ENCODE measurements around the gene TRAPPC2B.
"Not testable (repeated sequence)": the region's sequence is repeated elsewhere in the genome, so short reads cannot be mapped to it uniquely, and the experiment has no call there.

The TRAPPC2B gene

DNA sequence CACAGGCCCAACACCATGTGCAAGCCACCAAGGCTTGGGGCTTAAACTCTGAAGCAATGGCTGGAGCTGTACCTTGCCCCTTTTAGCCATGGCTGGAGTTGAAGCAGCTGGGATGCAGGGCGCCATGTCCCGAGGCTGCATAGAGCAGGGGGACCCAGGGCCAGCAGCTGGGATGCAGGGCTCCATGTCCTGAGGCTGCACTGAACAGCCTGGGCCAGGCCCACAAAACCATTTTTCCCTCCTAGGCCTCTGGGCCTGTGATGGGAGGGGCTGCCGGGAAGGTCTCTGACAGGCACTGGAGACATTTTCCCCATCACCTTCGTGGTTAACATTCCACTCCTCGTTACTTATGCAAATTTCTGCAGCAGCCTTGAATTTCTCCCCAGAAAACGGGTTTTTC, 10.8 kb downstream of the TRAPPC2B start:
- DNase-seq (ENCODE audit: low read depth in 2 of 2): no peak

DNA sequence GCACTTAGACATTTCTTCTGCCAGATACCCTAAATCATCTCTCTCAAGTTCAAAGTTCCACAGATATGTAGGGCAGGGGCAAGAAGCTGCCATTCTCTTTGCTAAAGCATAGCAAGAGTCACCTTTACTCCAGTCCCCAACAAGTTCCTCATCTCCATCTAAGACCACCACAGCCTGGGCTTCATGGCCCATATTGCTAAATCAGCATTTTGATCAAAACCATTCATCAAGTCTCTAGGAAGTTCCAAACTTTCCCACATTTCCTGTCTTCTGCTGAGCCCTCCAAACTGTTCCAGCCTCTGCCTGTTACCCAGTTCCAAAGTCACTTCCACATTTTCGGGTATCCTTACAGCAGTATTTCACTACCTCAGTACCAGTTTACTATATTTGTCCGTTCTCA, 11.3 kb downstream of the TRAPPC2B start:
- DNase-seq (ENCODE audit: low read depth in 2 of 2): not testable (repeated sequence)

DNA sequence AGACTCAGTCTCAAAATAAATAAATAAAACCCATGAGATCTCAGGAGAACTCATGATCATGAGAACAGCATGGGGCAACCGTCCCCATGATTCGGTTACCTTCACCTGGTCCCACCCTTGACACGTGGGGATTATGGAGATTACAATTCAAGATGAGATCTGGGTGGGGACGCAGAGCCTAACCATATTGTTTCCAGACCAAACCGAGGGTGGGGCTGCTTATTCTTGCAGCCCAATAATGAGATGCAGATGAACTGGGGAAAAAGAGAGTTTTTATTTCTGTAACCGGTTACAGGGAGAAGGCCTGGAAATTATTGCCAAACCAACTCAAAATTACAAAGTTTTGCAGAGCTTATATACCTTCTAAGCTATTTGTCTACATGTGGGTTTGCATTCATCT, 12.8 kb downstream of the TRAPPC2B start:
- no peak for DNase-seq (ENCODE audit: low read depth in 2 of 2)

DNA sequence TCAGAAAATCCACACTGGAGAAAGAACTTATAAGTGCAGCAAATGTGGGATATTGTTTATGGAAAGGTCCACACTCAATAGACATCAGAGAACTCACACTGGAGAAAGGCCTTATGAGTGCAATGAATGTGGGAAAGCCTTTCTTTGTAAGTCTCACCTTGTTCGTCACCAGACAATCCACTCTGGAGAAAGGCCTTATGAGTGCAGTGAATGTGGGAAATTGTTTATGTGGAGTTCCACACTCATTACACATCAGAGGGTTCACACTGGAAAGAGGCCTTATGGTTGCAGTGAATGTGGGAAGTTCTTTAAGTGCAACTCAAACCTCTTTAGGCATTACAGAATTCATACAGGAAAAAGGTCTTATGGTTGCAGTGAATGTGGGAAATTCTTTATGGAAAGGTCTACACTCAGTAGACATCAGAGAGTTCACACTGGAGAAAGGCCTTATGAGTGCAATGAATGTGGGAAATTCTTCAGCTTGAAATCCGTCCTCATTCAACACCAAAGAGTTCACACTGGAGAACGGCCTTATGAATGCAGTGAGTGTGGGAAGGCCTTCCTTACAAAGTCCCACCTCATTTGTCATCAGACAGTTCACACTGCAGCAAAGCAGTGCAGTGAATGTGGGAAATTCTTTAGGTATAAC, 14.3 kb downstream of the TRAPPC2B start:
- DNase-seq (ENCODE audit: low read depth in 2 of 2): no peak

DNA sequence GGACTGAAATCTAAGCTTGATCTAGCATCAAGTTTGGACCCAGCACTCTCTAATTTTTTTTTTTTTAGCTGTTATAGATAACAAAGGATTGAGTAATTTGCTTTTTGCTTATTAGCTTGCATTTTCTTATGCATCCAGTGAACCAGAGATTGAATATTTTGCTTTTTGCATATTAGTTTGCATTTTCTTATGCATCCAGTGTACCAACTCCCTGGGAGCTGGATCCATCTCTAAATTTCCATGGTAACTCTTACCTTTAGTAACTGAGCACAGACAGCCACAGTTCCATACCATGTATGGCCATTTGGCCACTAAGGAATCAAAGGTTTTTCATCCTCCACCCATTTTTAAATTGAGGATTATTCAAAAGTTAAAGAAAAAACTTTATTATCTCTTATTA, 17.6 kb downstream of the TRAPPC2B start:
- DNase-seq (ENCODE audit: low read depth in 2 of 2): no peak

DNA sequence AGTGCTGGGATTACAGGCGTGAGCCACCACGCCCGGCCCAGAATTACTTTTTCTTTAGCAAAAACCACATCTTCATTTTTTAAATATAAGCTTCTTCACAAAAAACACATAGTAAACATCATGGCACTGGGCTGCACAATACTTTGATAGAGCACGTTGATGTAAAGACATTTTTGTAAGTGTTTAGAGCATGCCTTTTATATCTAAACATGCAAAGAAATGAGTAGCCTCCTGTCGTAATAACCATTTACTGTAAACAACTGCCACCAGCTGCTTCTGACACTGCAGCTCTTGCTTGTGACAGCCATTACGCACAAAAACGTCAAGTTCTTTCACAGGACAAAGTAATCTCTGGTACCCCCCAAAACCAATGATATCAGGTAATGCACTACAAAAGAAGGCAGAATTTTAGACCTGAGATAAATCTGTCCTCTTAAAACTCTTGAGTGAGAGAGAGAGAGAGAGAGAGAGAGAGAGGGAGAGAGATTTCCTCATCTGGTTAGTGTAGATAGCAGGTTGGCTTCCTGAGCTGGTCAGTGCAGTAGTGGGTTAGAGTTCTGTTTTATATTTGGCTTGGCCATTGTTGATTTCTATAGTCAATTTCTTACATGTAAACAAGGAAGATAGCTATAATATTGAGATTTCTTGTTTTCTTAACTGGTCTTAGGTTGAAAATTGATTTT, 19.6 kb downstream of the TRAPPC2B start:
- DNase-seq (ENCODE audit: low read depth in 2 of 2): no peak

DNA sequence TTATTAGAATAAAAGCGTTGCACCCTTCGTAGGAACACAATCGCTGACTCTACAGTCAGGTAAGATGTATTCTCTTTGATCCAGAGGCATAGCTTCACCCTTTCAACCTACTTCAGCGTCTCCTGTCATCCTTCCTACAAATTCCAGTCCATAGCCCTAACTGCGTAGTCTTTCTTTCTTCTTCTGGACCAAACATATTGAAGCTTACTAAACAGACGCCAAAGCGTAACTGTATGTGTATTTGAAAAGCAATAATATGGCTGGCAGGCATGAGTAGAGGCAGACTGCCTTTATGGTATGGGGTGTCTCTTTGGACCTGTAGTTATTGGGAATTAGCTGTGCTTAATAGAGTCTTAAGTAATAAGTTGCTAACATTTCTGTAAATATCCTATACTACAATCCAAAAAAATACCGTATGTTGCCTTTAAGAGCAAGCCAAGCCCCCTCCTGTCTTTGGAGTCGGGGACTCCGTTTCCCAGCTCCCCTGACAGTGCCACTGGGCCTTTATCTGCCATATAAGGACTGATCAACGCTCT, 25.9 kb downstream of the TRAPPC2B start:
- DNase-seq (ENCODE audit: low read depth in 2 of 2): no peak

DNA sequence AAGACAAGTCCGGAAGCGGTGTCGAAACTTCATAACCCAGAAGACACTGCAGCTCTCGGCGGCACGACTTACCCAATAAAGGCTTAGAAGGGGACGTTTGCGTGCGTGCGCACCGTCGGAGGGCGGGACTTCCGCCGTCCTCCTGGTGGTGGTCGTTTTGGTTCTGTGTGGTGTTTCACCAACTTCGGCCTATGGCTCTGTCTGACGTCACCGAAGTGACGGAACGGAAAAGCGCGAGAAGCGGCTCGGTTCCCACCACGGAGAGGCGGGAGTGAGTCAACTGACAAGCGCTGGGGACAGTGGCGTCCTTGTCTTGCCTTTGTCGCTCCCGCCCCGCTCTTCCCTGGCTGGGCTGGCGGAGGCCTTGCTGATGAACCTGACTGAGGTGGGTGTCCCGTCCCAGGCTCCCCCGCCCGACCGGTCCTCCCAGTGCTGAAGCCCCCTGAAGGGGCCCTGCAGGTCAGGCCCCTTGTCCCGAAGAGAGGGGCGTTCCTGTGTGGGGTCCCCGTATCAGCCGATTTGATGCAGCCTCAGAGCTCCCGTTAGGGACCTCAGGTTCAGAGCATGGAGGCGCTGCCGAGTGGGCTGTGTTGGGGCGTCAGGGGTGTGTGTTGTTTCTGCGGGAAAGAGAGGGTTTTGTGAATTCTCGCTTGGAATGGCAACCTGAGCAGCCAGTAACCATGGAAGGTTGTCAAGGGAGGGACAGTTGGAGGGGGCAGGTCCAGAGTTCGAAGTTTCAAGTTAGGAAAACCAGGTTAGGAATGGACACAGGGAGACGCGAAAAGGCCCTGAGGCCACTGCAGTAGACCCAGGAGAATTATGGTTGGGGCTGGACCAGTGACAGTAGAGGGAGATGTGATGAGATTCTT, 26.6 kb downstream of the TRAPPC2B start, which contains the start of gene ZNF548:
Gene ZNF548 (plus strand): TSS at position 125 of the 869 bp plus-strand sequence. CDS start 246 bp downstream, at position 371.
- DNase-seq (ENCODE audit: low read depth in 2 of 2): peak; percentile 92 to 95

DNA sequence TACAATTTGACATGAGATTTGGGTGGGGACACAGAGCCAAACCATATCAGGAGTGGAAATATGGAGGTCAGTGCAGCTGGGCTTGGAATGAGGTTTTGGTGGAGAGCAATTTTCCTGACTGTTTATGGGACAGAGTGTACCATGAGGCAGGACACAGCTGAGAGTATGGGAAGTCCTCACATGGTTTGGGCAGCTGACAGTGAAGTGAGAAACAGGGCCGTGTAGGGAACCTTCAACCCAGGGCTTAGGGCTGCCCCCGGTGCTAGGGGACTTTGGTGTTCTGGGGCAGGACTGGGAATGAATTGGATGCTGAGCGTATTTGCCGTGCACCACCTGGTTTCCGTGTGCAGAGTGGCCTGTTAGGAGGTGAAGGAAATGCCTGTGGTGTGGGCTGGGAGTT, 32.4 kb downstream of the TRAPPC2B start:
- no peak for DNase-seq (ENCODE audit: low read depth in 2 of 2)

DNA sequence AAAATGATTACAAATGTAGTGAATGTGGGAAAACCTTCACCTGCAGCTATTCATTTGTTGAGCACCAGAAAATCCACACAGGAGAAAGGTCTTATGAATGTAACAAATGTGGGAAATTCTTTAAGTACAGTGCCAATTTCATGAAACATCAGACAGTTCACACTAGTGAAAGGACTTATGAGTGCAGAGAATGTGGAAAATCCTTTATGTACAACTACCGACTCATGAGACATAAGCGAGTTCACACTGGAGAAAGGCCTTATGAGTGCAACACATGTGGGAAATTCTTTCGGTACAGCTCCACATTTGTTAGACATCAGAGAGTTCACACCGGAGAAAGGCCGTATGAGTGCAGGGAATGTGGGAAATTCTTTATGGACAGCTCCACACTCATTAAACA, 35.5 kb downstream of the TRAPPC2B start:
- no peak for DNase-seq (ENCODE audit: low read depth in 2 of 2)

DNA sequence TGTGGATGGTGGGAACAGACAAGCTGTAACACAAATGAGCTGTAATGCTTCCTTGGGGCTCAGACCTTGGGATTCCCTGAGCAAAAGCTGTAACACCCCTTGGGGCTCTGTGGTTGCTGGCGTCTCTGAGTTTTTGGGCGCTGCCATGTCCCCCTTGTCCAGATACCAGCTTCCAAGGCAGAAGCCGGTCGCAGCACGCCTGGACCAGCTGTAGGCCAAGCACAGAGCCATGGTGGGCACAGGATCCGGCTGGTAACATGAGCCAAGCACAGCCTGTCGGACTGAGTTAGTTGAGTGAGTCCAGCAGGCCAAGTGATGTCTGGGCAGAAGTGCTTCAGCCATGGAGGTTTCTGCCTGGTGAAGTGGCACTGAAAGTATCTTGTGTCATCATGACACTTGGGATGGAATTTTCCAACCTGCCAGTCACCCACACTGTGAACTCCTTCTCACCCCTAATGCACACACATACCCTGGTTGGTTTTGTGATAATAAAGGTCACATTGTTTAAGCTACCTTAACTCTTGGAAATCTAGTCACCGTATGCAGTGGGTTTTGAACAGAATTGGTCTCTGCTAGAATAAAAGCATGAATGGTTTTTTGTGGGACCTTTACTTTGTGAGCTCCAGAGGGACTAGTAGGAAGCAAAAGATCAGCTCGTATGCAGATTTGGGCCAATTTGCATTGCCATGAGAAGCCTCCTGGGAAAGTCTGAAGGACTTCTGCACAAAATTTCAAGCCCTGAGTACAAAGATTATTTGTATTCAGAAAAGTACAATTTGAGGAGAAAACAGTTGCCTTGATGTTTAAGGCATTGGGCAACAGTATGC, 40.6 kb downstream of the TRAPPC2B start:
- DNase-seq (ENCODE audit: low read depth in 2 of 2): no peak

DNA sequence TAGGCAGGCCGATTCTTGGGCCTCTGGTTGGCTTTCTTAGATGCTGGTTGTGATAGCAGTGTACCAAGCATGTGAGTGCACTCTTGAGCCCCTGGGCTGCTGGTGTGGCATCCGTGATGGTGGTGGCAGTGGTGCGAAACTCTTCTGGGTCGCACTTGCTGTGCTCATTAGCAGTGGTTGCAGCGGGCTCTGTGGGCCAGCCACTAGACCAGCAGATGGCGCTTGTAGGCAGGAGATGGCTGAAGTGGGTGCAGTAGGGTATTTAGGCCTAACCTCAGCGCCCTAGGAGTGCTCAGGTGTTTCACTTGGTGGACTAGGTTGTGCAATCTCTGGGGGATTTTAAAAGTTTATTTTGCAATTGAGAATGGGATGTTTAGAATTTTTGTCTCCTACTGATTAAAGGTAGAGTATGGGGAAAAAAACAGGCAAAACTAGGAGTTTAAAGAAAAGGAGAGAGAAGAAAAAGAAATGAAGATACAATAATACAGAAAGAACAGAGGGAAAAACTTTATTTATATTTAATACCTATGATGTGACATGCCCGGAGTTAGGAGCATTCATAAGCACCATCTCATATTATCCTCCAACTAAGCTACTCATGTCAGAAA, 43.3 kb downstream of the TRAPPC2B start:
- DNase-seq (ENCODE audit: low read depth in 2 of 2): peak; percentile 55 to 63

DNA sequence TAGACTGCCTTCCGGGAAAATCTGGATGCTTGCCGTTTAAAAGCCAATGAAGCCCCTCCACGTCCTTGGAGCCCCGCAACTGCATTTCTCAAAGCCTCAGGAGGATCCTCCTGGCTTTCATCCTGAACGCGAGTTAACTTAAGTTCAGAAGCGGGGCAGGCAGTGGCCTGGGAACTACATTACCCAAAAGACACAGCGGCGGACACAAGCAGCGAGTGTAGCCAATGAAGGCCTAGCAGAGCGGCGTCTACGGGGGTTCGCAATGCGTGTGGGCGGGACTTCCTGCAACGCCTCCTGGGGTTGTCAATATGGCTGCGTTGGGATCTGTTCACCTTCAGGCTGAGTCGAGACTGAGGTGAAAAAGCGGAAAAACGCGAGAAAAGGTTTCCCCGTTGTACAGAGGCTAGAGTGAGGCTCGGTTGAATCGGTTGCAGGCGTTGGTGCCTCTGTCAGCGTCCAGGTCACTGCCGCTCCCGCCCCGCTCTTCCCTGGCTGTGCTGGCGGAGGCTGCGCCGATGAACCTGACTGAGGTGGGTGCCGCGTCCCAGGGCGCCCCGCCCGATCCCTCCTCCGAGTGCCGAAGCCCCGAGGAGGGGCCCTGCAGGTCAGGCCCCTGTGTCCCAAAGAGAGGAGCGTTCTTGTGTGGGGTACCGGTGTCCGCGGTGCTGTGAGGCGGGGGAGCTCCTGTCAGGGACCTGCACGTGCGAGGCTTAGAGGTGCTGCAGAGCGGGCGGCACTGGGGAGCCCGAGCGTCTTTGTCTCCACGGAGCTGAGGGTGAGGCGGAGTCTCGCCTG, 47.7 kb downstream of the TRAPPC2B start, which contains the start of gene ZNF17:
Gene ZNF17 (plus strand): TSS at position 285 of the 795 bp plus-strand sequence. CDS start 2,455 bp downstream, outside the sequence.
- DNase-seq (ENCODE audit: low read depth in 2 of 2): peak; percentile 84 to 87

Measured in stimulated activated CD4-positive, alpha-beta T cell treated with anti-CD3 and anti-CD28 coated beads, Interleukin-1b, Interleukin-23, amount 100 ng/mL, for 4 hours (primary cell).